H1 (cell line): Measurements from ENCODE around the gene CCBE1. TPM values are rescaled to one million over a fixed set of nuclear protein-coding genes. Genes with fewer than 3 reads are reported as not detected.

Experiments used
- CTCF ChIA-PET: fragments of 300-600 bp; sonication (Branson Sonifier 250); formaldehyde crosslinking; loops from one replicate; lab custom pipeline; 2021; ENCODE audit not compliant: partially characterized antibody; lab: Charles Lee
- POLR2A ChIA-PET: fragments of 300-600 bp; sonication (Branson Sonifier 250); formaldehyde crosslinking; loops from one replicate; lab custom pipeline; 2021; ENCODE audit warnings: inconsistent platforms; ENCODE audit not compliant: partially characterized antibody; lab: Charles Lee
- DNase-seq, 2 experiments: peaks; one replicate each; pipeline versions ENCODE4 v3.0.0 to v3.0.0-alpha.2; 2010 to 2022; ENCODE audit warnings: low spot score in 2 of 2, low read depth in 1 of 2, mixed read lengths in 1 of 2
- FAIRE-seq: peaks from 2 replicates; lab custom pipeline; 2011; peaks lifted over from hg19 to GRCh38; lab: Jason Lieb, UNC
- H2AFZ ChIP-seq: 2 replicates; pipeline ENCODE4 v1.8.1; 2012; ENCODE audit warnings: low read length, inconsistent platforms
- H2AK5ac ChIP-seq: 2 replicates; pipeline ENCODE4 v1.6.1; 2013; ENCODE audit warnings: low read depth, low read length
- H2BK120ac ChIP-seq: replicated peaks from 2 replicates; pipeline ENCODE3; 2013; ENCODE audit warnings: low read depth, low read length, inconsistent platforms
- H2BK12ac ChIP-seq: 2 replicates; pipeline ENCODE4 v1.6.1; 2013; ENCODE audit warnings: low read depth, low read length
- H2BK15ac ChIP-seq: 2 replicates; pipeline ENCODE4 v1.6.1; 2013; ENCODE audit warnings: low read length
- H2BK20ac ChIP-seq: 2 replicates; pipeline ENCODE4 v1.6.1; 2013; ENCODE audit warnings: low read length
- H2BK5ac ChIP-seq: 2 replicates; pipeline ENCODE4 v1.6.1; 2013; ENCODE audit warnings: low read depth, low read length
- H3K14ac ChIP-seq: 2 replicates; pipeline ENCODE4 v1.6.1; 2013; ENCODE audit warnings: inconsistent platforms; ENCODE audit not compliant: insufficient read length
- H3K18ac ChIP-seq: 2 replicates; pipeline ENCODE4 v1.6.1; 2013; ENCODE audit warnings: low read length; ENCODE audit errors: extremely low read depth
- H3K23ac ChIP-seq: 2 replicates; pipeline ENCODE4 v1.6.1; 2013; ENCODE audit warnings: inconsistent platforms; ENCODE audit not compliant: insufficient read length
- H3K23me2 ChIP-seq: 2 replicates; pipeline ENCODE4 v1.6.1; 2013; ENCODE audit warnings: low read depth, low read length
- H3K27ac ChIP-seq: 2 replicates; pipeline ENCODE4 v1.6.1; 2011; ENCODE audit warnings: low read depth, low read length, inconsistent platforms
- H3K27me3 ChIP-seq, 4 experiments: replicated peaks in 1 of 4; 1 replicate in 1 of 4; 2 replicates in 3 of 4; pipeline versions ENCODE4 v1.6.1 to v1.8.1; 2011 to 2013; ENCODE audit warnings: low read length in 3 of 4, mild to moderate bottlenecking in 3 of 4, inconsistent platforms in 2 of 4, mixed read lengths in 2 of 4, moderate library complexity in 1 of 4; ENCODE audit not compliant: control insufficient read depth in 3 of 4, insufficient read depth in 3 of 4; ENCODE audit errors: extremely low read depth in 1 of 4
- H3K36me3 ChIP-seq, 4 experiments: 2 replicates each; pipeline versions ENCODE4 v1.6.1 to v1.8.1; 2011 to 2013; ENCODE audit warnings: mild to moderate bottlenecking in 4 of 4, low read length in 3 of 4, moderate library complexity in 2 of 4, control low read depth in 1 of 4, inconsistent platforms in 1 of 4; ENCODE audit not compliant: insufficient read depth in 4 of 4, control insufficient read depth in 2 of 4
- H3K4ac ChIP-seq: replicated peaks from 2 replicates; pipeline ENCODE3; 2013; ENCODE audit warnings: low read length, low read depth, mixed read lengths, inconsistent platforms; ENCODE audit not compliant: insufficient read length
- H3K4me1 ChIP-seq, 4 experiments: replicated peaks in 1 of 4; 1 replicate in 1 of 4; 2 replicates in 3 of 4; pipeline versions ENCODE4 v1.6.1 to v1.8.1; 2011 to 2013; ENCODE audit warnings: low read length in 3 of 4, inconsistent platforms in 2 of 4, mixed read lengths in 1 of 4; ENCODE audit not compliant: insufficient read depth in 4 of 4, control insufficient read depth in 3 of 4
- H3K4me2 ChIP-seq, 2 experiments: 2 replicates each; pipeline versions ENCODE4 v1.6.1 to v1.8.1; 2011 to 2013; ENCODE audit warnings: low read depth in 2 of 2, low read length in 2 of 2, control low read depth in 1 of 2, inconsistent platforms in 1 of 2, mild to moderate bottlenecking in 1 of 2; ENCODE audit not compliant: insufficient read depth in 1 of 2
- H3K4me3 ChIP-seq, 4 experiments: fragments of 200-600, 300-600 bp in 1 of 4; sonication (generic), shearing (Covaris generic), sonication (Bioruptor Twin) in 1 of 4; 2 replicates each; pipeline versions ENCODE4 v1.5.1 to v1.8.1; 2011 to 2016; ENCODE audit warnings: low read length in 4 of 4, low read depth in 3 of 4, control low read depth in 2 of 4, inconsistent platforms in 2 of 4, mild to moderate bottlenecking in 2 of 4, mixed read lengths in 1 of 4, moderate library complexity in 1 of 4; ENCODE audit not compliant: insufficient read depth in 2 of 4; ENCODE audit errors: extremely low read depth in 1 of 4
- H3K56ac ChIP-seq: replicated peaks from 2 replicates; pipeline ENCODE3; 2013; ENCODE audit warnings: low read depth, mild to moderate bottlenecking, mixed read lengths, low read length, inconsistent platforms; ENCODE audit not compliant: insufficient read length
- H3K79me1 ChIP-seq: 2 replicates; pipeline ENCODE4 v1.6.1; 2013; ENCODE audit warnings: low read depth, low read length, control low read depth
- H3K79me2 ChIP-seq, 2 experiments: 2 replicates each; pipeline versions ENCODE4 v1.6.1 to v1.8.1; 2012 to 2013; ENCODE audit warnings: low read length in 2 of 2, mild to moderate bottlenecking in 2 of 2, inconsistent platforms in 1 of 2; ENCODE audit not compliant: insufficient read depth in 2 of 2, control insufficient read depth in 1 of 2
- H3K9ac ChIP-seq, 4 experiments: replicated peaks in 1 of 4; 1 replicate in 1 of 4; 2 replicates in 3 of 4; pipeline versions ENCODE4 v1.6.1 to v1.8.1; 2011 to 2013; ENCODE audit warnings: low read depth in 3 of 4, low read length in 3 of 4, control low read depth in 2 of 4, mild to moderate bottlenecking in 2 of 4, moderate library complexity in 2 of 4, inconsistent platforms in 1 of 4; ENCODE audit errors: extremely low read depth in 1 of 4
- H3K9me3 ChIP-seq, 2 experiments: 2 replicates each; pipeline versions ENCODE4 v1.6.1 to v1.8.1; 2012 to 2013; ENCODE audit warnings: mild to moderate bottlenecking in 2 of 2, moderate library complexity in 2 of 2, control low read depth in 1 of 2, inconsistent platforms in 1 of 2, low read depth in 1 of 2, low read length in 1 of 2, mixed read lengths in 1 of 2; ENCODE audit not compliant: insufficient read depth in 2 of 2
- H4K20me1 ChIP-seq, 2 experiments: replicated peaks in 1 of 2; 2 replicates each; pipeline versions ENCODE3 to v1.8.1; 2011 to 2013; ENCODE audit warnings: inconsistent platforms in 2 of 2, low read length in 2 of 2, mild to moderate bottlenecking in 1 of 2; ENCODE audit not compliant: insufficient read depth in 2 of 2, control insufficient read depth in 1 of 2
- H4K5ac ChIP-seq: 2 replicates; pipeline ENCODE4 v1.6.1; 2013; ENCODE audit warnings: low read length, low read depth, mixed read lengths, inconsistent platforms; ENCODE audit not compliant: insufficient read length
- H4K8ac ChIP-seq: 2 replicates; pipeline ENCODE4 v1.8.0; 2013; ENCODE audit warnings: mild to moderate bottlenecking, moderate library complexity, low read length, inconsistent platforms; ENCODE audit not compliant: insufficient read depth; ENCODE audit errors: extremely low read depth
- H4K91ac ChIP-seq: replicated peaks from 2 replicates; pipeline ENCODE3; 2013; ENCODE audit warnings: low read length, mixed read lengths, inconsistent platforms; ENCODE audit not compliant: insufficient read length
- CREB1 ChIP-seq: IDR thresholded peaks from 2 replicates; pipeline ENCODE4 v1.6.1; 2012; ENCODE audit warnings: inconsistent platforms
- FOSL1 ChIP-seq: IDR thresholded peaks from 2 replicates; pipeline ENCODE4 v1.6.1; 2011; ENCODE audit warnings: mild to moderate bottlenecking, low read depth, low read length, moderate library complexity; ENCODE audit not compliant: insufficient read depth
- SAP30 ChIP-seq: fragments of 300-600 bp; sonication (generic); IDR thresholded peaks from 2 replicates; pipeline ENCODE4 v1.7.1; 2012; ENCODE audit warnings: low read length, moderate library complexity, mild to moderate bottlenecking, inconsistent platforms; ENCODE audit not compliant: insufficient read depth, insufficient replicate concordance
- WGBS, 2 experiments: shearing (Covaris generic) in 1 of 2; methylation state at CpG; one replicate each; pipeline versions ENCODE4 v1.1.6 to v1.1.7; 2013 to 2015; ENCODE audit warnings: low lambda C conversion rate in 2 of 2, mixed read lengths in 2 of 2, inconsistent platforms in 1 of 2, low coverage in 1 of 2, missing lambda C conversion rate in 1 of 2; ENCODE audit not compliant: insufficient replicate concordance in 2 of 2, insufficient coverage in 1 of 2, insufficient read length in 1 of 2; ENCODE audit errors: extremely low coverage in 1 of 2, missing lambda C conversion rate in 1 of 2; 5-methylcytosine and 5-hydroxymethylcytosine counted together
- polyA plus RNA-seq, 7 experiments: library from polyadenylated mRNA; depleted of rRNA in 3 of 7; stranded (reverse) in 5 of 7; unstranded in 2 of 7; fragments of >200 nt in 5 of 7; fragments of 200-250 nt in 2 of 7; gene quantifications; 1 replicate in 5 of 7; 2 replicates in 1 of 7; 4 replicates in 1 of 7; pipeline versions ENCODE4 v1.2.1 to v1.2.3, GENCODE V29; 2011 to 2013; ENCODE audit warnings: missing spikeins in 2 of 7, mixed read lengths in 2 of 7
- total RNA-seq: library from RNA; stranded (reverse); fragmentation: NEBNext Ultra II Directional; extraction: Animal tissue kit (Norgen Biotek cat#: 25700); gene quantifications from 2 replicates; pipeline ENCODE4 v1.2.1, GENCODE V29; 2021

CCBE1 gene
- total and polyA plus RNA-seq, 2 of the 8 experiments (the other 6 are each of a cell fraction or from before 2014, with no cell fraction given) = 2.1 to 2.6 TPM

- H4K91ac ChIP-seq = no peak overlapping the region
- H4K8ac ChIP-seq = no peak overlapping the region
- H3K4me3 ChIP-seq = no peak overlapping the region
- ChIA-PET CTCF (interaction anchor here (0.7 to 3.0 kb wide), 8 partner anchors 10 to 142 kb away, joined by 3 to 14 read pairs (median 4); partner anchors contain the start of gene CCBE1), POLR2A (no interaction called here)
- H3K56ac ChIP-seq = no peak overlapping the region
- no peaks in the 10 kb centered on the region for H3K79me2 ChIP-seq
- TF ChIP-seq SAP30 (no peak), FOSL1 (no peak), CREB1 (0 out of 2 replicates have a peak, but pooled peaks have one; percentile 13)
- H3K27me3 ChIP-seq = no peaks in the 10 kb centered on the region
- H3K14ac ChIP-seq = no peak overlapping the region
- H3K27ac ChIP-seq = no peak overlapping the region
- no peaks in the 10 kb centered on the region; the same call in 1 of the 2 replicates for H3K23me2 ChIP-seq
- H2BK120ac ChIP-seq = no peak overlapping the region
- H3K18ac ChIP-seq = no peak overlapping the region
- FAIRE-seq = no peak
- H4K20me1 ChIP-seq = no peaks in the 10 kb centered on the region
- 87% methylated on average over 14 of the region's 14 CpGs; no CpG with 5 or more reads in 1 of the 2 experiments for WGBS, 2 experiments
- H3K36me3 ChIP-seq = no peaks in the 10 kb centered on the region
- DNase-seq = no peak
- H3K9me3 ChIP-seq = no peaks in the 10 kb centered on the region
- no peak overlapping the region for H3K4ac ChIP-seq
- no peak overlapping the region for H3K4me2 ChIP-seq
- no peak overlapping the region for H2AFZ ChIP-seq
- no peak overlapping the region for H3K23ac ChIP-seq
- no peak overlapping the region for H3K9ac ChIP-seq
- H2BK5ac ChIP-seq = no peak overlapping the region
- H2BK20ac ChIP-seq = no peak overlapping the region
- H3K79me1 ChIP-seq = no peaks in the 10 kb centered on the region; the same call in 1 of the 2 replicates
- no peak overlapping the region for H4K5ac ChIP-seq
- H2AK5ac ChIP-seq = no peak overlapping the region
- no peak overlapping the region for H2BK12ac ChIP-seq
- H2BK15ac ChIP-seq = no peak overlapping the region
- no peaks in the 10 kb centered on the region; a peak in 2 of 7 replicates for H3K4me1 ChIP-seq
These were observed 37.6 kb downstream of the CCBE1 start for GRCh38 chr18:59659508-59660170.
